ENCODE data around the gene ITGB1. TPM values are rescaled to one million over a fixed set of nuclear protein-coding genes. Genes with fewer than 3 reads are reported as not detected.
"Not testable (repeated sequence)": the region's sequence is repeated elsewhere in the genome, so short reads cannot be mapped to it uniquely, and the experiment has no call there.

The ITGB1 gene
- total RNA-seq, 1 donor from 2014 or later, result 409 TPM

DNA sequence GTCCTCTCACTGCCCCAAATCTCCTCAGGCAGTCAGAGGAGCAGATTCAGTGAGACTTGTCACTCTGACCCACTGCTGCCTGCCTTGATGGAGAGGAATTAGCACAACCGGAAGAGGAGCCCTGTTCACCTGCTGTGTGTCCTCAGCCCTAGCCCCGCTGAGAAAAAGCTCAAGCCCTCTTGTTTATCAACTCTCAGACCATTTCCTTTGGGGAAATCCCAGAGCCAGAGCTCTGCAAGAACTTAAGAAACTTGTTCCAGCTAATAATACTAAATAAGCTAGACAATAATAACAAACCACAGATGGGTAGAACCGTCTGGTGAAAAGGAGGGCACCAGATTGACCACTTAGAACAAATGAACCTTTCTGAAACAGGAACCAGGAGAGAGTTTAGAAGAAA lies 37.7 kb upstream of the ITGB1 start:
- Histone ChIP-seq H3K27ac (no peak overlapping the region), H3K4me3 (no peak overlapping the region), H3K36me3 (no peaks in the 10 kb centered on the region), H3K9me3 (no peaks in the 10 kb centered on the region), H3K27me3 (ENCODE audit: low read depth) (no peaks in the 10 kb centered on the region), H3K4me1 (peaks cover 7% of the 10 kb centered on the region)
- no peak for DNase-seq
- intact Hi-C loops (cut with DNase I), result no loop called here
- ATAC-seq, result no peak
- TF ChIP-seq, protein P1, sequence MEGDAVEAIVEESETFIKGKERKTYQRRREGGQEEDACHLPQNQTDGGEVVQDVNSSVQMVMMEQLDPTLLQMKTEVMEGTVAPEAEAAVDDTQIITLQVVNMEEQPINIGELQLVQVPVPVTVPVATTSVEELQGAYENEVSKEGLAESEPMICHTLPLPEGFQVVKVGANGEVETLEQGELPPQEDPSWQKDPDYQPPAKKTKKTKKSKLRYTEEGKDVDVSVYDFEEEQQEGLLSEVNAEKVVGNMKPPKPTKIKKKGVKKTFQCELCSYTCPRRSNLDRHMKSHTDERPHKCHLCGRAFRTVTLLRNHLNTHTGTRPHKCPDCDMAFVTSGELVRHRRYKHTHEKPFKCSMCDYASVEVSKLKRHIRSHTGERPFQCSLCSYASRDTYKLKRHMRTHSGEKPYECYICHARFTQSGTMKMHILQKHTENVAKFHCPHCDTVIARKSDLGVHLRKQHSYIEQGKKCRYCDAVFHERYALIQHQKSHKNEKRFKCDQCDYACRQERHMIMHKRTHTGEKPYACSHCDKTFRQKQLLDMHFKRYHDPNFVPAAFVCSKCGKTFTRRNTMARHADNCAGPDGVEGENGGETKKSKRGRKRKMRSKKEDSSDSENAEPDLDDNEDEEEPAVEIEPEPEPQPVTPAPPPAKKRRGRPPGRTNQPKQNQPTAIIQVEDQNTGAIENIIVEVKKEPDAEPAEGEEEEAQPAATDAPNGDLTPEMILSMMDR (IDR thresholded peaks at IDR 0.05), result no peak

DNA sequence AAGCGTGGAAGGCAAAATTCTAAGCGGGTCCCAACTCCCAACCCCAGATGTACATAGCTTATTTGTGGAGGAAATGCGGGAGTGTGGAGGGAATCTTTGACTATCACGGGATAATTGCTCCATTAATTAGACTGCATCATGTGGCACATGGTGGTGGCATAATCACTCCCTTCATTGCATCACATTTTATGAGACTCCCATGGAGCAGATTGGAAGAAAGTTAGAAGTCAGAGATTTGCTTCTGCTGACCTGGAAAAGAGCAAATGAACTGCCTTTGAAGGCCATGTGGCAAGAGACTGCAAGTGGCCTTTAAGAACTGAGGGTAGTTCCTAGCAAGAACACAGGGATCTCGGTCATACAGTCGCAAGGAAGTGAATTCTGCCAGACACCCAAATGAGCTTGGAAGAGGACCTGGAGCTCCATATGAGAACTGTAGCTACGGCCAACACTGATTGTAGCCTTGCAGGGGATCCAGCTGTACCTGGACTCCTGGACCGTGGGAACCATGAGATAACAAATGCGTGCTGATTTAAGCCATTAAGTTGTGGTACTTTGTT lies 37.1 kb upstream of the ITGB1 start:
- H3K4me3 ChIP-seq, result no peak overlapping the region
- H3K36me3 ChIP-seq, result no peaks in the 10 kb centered on the region
- no peak for ATAC-seq
- no peaks in the 10 kb centered on the region for H3K27me3 ChIP-seq (ENCODE audit: low read depth)
- peaks cover 7% of the 10 kb centered on the region for H3K4me1 ChIP-seq
- TF ChIP-seq, protein P1 (IDR thresholded peaks at IDR 0.05), result no peak
- intact Hi-C loops (cut with DNase I), result no loop called here
- DNase-seq, result no peak
- no peak overlapping the region for H3K27ac ChIP-seq
- no peaks in the 10 kb centered on the region for H3K9me3 ChIP-seq

DNA sequence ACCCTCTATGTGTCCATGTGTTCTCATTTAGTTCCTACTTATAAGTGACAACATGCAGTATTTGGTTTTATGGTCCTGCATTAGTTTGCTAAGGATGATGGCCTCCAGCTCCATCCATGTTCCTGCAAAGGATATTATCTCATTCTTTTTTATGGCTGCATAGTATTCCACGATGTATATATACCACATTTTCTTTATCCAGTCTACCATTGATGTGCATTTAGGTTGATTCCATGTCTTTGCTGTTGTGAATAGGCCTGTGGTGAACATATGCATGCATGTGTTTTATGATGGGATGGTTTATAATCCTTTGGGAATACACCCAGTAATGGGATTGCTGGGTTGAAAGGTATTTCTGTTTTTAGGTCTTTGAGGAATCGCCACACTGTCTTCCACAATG lies 36.6 kb upstream of the ITGB1 start:
- H3K36me3 ChIP-seq; H3K27me3 ChIP-seq (ENCODE audit: low read depth); DNase-seq; ATAC-seq; H3K4me1 ChIP-seq; H3K27ac ChIP-seq; H3K4me3 ChIP-seq; H3K9me3 ChIP-seq; intact Hi-C loops (cut with DNase I): not testable (repeated sequence)

DNA sequence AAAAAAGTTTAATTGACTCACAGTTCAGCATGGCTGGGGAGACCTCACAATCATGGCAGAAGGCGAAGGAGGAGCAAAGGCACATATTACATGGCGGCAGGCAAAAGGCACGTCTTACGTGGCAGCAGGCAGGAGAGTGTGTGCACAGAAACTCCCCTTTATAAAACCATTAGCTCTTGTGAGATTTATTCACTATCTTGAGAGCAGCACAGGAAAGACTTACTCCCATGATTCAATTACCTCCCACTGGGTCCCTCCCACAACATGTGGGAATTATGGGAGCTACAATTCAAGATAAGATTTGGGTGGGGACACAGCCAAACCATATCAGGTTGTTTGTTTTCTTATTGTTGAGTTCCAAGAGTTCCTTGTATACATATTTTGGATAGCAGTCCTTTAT lies 34.3 kb upstream of the ITGB1 start:
- H3K27ac ChIP-seq; H3K27me3 ChIP-seq (ENCODE audit: low read depth); DNase-seq; H3K4me3 ChIP-seq; H3K9me3 ChIP-seq; H3K36me3 ChIP-seq; H3K4me1 ChIP-seq; ATAC-seq; intact Hi-C loops (cut with DNase I): not testable (repeated sequence)

DNA sequence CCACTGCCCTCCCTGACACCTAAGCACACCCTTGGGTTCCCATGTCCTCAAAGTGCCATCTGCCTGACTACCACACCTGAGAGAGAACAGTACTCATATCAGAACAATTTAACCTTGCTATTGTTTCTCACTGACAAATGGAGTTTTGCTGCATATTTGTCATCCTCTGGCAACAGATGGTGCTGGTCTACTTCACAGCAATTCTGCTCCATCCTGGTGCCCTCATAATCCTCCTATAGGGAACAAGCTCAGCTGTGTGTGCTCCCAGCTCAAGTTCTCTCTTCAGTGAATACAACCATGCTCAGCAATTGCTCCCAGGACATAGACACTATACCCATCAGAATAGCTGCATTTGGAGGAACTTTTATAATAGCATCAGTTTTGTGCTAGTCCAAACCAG lies 32.8 kb upstream of the ITGB1 start:
- H3K27ac ChIP-seq, result no peak overlapping the region
- no peaks in the 10 kb centered on the region for H3K36me3 ChIP-seq
- peaks cover 11% of the 10 kb centered on the region for H3K4me1 ChIP-seq
- ATAC-seq, result no peak
- intact Hi-C loops (cut with DNase I), result no loop called here
- TF ChIP-seq, protein P1 (IDR thresholded peaks at IDR 0.05), result no peak
- H3K9me3 ChIP-seq, result no peaks in the 10 kb centered on the region
- no peak for DNase-seq
- no peaks in the 10 kb centered on the region for H3K27me3 ChIP-seq (ENCODE audit: low read depth)
- no peak overlapping the region for H3K4me3 ChIP-seq

DNA sequence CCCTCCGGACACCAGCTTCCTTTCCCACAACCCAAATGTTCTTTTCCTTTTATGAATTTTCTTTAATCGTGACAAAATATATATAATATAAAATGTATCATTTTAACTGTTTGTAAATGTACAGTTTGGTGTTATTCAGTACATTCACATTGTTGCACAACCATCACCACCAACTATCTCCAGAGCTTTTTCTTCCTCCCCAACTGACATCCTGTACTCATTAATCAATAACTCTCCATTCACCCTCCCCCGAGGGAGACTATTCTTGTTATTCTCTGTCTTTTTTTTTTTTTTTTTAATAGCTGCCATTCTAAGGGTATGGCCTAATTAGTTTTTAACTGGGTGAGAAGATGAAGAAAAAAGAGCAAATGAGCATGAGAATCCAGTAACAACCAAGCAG lies 30.6 kb upstream of the ITGB1 start:
- no peaks in the 10 kb centered on the region for H3K9me3 ChIP-seq
- TF ChIP-seq, protein P1 (IDR thresholded peaks at IDR 0.05), result no peak
- H3K27ac ChIP-seq, result no peak overlapping the region
- H3K27me3 ChIP-seq (ENCODE audit: low read depth), result no peaks in the 10 kb centered on the region
- intact Hi-C loops (cut with DNase I), result no loop called here
- ATAC-seq (no peak), DNase-seq (no peak)
- H3K4me1 ChIP-seq, result peaks cover 14% of the 10 kb centered on the region
- no peaks in the 10 kb centered on the region for H3K36me3 ChIP-seq
- no peak overlapping the region for H3K4me3 ChIP-seq

DNA sequence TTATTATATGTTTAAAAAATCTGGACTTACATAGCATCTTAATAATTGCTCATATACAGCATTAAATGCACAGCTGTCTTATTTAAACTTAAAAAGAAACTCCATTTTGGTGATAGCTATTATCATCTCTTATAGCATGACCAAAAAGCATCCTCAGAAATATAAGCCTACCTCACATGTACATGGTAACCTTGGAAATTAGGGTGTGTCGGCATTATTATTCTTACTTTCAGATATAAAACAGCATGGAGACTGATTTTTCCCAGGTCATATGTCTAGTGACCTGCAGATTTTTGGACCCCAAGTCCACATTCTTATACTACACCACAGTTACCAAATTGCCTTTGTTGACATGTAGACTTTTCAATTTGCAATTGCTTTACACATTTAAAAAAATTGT lies 29.1 kb upstream of the ITGB1 start:
- H3K27ac ChIP-seq, result no peak overlapping the region
- H3K27me3 ChIP-seq (ENCODE audit: low read depth), result no peaks in the 10 kb centered on the region
- no peaks in the 10 kb centered on the region for H3K36me3 ChIP-seq
- no peaks in the 10 kb centered on the region for H3K9me3 ChIP-seq
- intact Hi-C loops (cut with DNase I), result no loop called here
- H3K4me3 ChIP-seq, result no peak overlapping the region
- DNase-seq (no peak), ATAC-seq (no peak)
- peaks cover 21% of the 10 kb centered on the region for H3K4me1 ChIP-seq
- TF ChIP-seq, protein P1 (IDR thresholded peaks at IDR 0.05), result no peak
